HEK293T (cell line): ENCODE measurements around the gene MT2A.
"Not testable (repeated sequence)": the region's sequence is repeated elsewhere in the genome, so short reads cannot be mapped to it uniquely, and the experiment has no call there.

Source experiments
- HDGF ChIP-seq: fragments of 450-650 bp; IDR thresholded peaks from 2 replicates; pipeline ENCODE4 v1.6.1; 2017; ENCODE audit warnings: antibody characterized with exemption, borderline replicate concordance
- SUZ12 ChIP-seq: fragments of 450-650 bp; IDR thresholded peaks from 2 replicates; pipeline ENCODE4 v1.6.1; 2016; ENCODE audit warnings: mild to moderate bottlenecking

- not testable (repeated sequence) for TF ChIP-seq HDGF, SUZ12
These were observed 13.5 kb downstream of the MT2A start for GRCh38 chr16:56621665-56622445.
